ENCODE results near the gene PHACTR1.
"Not testable (repeated sequence)": the region's sequence is repeated elsewhere in the genome, so short reads cannot be mapped to it uniquely, and the experiment has no call there.

PHACTR1 gene

DNA sequence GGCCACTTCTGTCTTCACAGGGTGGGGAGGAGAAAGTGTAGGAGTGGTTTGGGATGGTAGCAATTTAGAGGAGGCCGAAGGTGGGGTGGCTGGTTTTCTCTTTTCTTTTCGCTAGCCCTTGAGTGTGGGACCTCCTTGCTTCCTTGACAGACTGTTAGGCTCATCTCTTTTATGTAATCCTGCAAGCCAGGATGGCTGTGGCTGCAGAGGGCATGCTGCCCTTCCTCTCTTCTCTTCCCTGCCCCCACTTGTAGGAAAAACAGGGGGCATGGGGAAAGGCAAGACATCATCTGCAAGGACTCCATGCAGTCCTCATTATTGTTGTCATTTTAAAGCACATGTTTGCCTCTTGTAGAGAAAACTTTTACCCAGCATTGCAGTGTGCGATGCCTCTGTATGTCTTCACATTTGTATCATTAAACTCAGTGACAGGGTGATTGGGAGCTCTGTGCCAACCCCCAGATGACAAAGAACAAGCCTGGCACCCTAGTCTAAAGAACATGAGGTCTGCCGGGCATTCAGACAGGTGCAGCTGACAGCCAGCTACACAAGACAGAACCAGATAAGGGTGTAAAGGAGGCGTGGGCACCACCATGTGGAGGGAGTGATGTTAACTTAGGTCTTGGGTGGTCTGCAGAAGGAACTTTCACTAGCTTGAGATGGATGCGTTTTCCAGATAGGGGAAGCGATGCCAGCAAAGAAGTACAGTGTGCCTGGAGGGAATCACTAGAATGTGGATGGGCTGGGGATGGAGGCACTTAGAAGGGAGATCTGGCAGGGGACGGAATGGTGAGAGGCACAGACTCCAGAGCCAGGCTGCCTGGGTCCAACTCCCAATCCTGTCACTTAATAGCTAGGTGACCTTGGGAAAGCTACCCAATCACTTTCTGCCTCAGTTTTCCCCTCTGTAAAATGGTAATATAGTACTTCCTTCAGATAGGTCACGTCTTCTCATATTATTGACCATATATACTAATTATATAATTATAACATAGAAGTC is 404.2 kb downstream of the PHACTR1 start:
- no peak for DNase-seq

DNA sequence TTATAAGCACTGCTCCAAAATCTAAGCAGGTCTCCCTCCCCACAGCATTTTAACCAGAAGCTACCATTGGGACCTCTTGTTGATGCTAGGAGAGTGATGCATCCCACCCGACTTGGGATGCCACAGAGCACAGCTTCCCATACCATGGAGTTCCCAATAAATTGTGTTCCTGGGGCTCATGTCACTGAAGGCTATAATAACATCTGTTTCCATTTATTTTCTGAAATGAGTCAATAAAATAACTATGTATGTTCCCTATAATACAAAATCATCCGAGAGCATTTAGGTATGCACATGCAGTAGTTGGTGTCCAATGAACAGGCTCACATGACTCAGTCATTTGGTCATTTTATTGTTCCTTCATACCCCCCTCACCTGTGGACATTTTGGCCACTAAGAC is 407.6 kb downstream of the PHACTR1 start:
- DNase-seq = no peak

DNA sequence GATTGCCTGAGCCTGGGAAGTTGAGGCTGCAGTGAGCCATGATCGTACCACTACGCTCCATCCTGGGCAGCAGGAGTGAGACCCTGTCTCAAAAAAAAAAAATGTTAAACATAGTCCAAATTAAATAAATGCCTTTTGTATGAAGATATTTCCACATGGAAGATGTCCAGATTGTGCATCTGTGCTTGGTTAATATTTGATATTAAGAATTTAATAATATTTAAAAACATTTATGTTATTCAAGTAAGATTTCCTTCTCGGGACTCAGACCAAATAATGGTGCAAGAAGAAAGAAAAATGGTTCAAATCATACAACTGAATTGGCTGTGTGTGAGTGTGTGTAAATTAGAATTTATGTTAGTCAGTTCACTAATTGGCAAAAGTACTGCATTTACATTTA is 409.3 kb downstream of the PHACTR1 start:
- no peak for DNase-seq

DNA sequence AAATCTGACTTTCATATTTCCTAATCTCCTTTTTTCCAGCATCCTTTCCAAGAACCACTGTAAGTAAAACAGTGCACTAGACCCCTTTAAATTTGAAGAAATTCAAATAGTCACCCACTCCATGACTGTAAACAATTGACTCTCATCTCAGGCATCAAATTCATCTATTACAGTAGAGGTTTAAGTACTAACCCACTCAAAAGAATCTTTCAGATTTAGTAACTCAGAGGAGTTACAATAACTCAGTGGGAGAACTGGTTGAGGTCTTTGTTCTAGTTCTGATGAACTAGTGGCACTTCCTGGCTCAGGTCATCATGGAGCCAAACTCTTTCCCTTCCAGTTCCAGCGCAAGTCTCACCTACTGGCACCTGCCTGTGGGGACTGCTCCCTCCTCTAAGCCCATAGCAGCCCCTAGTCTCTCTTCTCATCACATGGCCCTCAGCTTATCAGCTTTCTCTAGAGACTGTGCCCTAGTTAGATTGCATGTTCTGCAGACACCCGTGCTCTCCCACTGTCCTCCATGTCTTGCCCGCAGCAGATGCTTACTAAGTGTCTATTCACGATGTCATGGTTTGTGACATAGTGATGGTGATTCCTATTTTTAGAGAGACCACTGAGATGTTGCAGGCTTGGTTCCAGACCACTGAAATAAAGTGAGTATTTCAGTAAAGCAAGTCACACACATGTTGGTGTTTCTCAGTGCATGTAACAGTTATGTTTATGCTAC is 415.5 kb downstream of the PHACTR1 start:
- no peak for DNase-seq

DNA sequence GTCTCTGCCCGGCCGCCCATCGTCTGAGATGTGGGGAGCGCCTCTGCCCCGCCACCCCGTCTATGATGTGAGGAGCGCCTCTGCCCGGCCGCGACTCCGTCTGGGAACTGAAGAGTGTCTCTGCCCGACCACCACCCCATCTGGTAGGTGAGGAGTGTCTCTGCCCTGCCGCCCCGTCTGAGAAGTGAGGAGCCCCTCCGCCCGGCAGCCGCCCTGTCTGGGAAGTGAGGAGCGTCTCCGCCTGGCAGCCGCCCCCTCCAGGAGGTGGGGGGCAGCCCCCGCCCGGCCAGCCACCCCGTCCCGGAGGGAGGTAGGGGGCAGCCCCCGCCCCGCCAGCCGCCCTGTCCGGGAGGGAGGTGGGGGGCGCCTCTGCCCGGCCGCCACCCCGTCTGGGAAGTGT is 417.3 kb downstream of the PHACTR1 start:
- not testable (repeated sequence) for DNase-seq

DNA sequence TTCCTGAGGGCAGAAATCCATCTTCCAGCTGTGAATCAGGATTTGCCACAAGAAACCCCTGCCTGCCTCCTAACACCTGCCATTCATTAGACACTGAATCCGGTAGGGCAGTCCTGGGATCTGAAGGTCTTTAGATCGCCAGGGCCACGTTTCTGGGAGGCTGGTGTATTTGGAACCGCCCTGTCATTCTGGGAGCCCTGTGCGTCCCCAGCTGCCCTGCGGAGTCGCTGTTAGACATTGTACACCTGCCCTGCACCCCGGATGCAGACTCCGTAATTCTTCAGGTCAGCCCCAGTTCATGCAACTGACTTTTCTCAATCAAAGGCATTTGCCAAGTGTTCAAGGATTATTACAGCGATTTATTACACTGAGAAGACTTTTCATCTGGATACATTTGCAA is 418.6 kb downstream of the PHACTR1 start:
- no peak for DNase-seq

DNA sequence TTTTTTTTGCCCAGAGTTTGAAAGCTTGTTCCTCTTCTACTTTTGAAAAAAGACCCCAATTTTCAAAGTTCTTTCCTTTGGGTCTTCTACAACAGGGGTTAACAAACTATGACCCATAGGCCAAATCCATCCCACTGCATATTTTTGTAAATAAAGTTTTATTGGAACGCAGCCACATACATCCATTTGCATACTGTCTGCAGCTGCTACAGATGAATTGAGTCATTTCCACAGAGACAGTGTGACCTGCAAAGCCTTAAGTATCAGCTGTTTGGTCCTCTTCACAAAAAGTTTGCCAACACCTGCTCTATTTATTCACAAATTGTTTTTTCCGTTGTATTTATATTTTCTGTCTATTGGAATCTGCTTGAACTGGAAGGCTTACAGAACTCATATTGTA is 422.6 kb downstream of the PHACTR1 start:
- no peak for DNase-seq

DNA sequence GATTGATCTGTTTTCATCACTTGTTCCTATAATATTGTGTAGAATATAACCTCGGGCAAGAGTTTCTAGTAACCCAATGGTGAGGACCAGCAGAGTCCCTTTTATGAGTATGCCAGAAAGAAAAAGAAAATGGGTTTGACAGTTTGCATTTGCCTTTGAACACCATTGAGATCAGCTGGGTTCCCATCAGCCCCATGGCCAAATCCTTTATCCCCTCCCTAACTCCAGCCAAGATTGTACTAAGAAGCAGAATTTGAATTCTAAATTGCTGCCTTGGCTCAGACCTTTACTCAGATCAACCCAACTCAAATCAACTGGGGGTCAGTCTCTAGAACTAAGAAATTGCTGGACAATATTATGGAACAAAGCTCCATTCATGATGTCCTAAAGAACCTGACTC is 424.4 kb downstream of the PHACTR1 start:
- DNase-seq = no peak

DNA sequence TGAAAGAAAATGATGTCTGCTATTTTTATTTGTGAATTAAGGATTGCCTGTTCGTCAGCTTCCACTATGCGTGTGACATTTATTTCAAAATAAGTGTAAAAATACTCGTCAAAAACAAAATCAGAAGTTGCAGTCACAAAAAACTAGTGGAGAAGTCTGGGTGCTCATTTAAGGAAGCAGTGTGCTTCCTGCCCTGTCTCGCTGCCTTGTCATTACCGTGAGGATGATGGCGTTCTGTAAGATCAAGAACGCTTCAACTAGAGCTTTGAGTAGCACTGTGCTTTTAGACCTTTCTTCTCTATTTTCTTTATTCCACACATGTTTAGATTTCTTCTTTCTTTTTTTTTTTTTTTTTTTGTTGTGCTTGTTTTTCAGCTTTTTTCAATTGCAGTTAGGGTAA is 424.8 kb downstream of the PHACTR1 start:
- no peak for DNase-seq

DNA sequence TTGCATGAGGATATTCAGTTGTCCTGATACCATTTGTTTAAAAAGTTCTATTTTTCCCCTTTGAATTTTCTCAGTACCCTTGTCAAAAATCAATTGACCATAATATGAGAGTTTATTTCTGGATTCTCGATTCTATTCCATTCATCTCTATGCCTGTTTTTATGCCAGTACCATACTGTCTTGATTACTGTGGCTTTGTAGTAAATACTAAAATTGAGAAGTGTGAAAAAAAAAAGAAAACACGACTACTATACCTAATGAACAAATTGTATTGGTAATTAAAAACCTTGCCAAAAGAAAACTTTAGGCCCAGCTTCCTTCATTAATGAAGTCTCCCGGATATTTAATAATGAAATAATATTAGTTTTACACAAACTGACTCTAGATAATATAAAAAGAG is 426.0 kb downstream of the PHACTR1 start:
- DNase-seq = no peak

DNA sequence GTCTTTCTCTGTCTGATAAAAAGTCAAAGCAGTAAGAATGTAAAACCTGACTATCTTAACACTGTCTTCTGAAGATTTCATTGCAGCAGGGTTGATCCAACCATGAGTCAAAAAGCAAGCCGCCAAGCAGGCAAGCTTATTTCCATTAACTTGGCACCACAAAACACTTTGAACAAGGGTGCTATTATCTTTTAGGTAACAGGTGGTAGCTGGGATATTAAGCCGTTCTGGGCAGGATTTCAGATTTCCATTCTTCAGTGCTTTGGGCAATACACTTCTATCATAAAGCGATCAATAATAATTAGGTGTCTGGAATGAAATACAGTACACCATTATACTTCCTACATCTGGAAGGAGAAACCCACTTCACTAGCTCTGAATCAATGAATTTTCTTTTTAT is 429.9 kb downstream of the PHACTR1 start:
- no peak for DNase-seq

DNA sequence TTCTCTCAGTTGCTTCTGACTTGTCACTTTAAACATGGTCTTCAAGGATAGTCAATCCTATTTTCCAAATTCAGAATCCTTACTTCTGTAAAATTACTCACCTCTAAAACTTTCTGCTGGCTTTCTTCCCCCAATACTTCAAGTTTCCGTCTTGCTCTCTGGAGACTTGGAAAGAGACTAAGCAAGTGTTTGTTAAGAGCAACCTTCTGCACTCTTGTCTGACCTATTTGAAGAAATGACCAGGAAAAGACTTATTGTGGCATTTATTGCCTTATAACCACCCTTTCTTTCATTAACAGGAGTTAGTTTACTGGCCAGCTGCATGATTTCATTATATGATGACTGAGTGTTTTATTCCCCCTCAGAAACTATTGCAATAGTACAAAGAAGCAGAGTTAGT is 430.8 kb downstream of the PHACTR1 start:
- no peak for DNase-seq

DNA sequence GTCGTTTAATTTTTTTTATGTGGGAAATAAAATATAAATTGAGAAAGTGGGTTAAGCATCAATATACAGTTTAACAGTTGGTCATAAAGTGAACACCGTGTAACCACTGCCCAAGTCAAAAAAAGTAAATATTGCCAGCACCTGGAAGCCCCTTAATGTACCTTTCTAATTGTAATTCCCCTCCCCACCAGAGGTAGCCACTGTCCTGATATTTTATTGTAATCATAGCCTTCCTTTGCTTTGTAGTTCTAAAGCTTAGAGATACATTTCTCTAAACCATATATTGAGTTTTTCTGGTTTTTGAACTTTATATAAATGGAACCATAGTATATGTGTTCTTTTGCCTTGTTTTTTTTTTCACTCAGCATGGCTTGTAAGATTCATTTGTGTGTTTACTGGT is 431.2 kb downstream of the PHACTR1 start:
- no peak for DNase-seq

DNA sequence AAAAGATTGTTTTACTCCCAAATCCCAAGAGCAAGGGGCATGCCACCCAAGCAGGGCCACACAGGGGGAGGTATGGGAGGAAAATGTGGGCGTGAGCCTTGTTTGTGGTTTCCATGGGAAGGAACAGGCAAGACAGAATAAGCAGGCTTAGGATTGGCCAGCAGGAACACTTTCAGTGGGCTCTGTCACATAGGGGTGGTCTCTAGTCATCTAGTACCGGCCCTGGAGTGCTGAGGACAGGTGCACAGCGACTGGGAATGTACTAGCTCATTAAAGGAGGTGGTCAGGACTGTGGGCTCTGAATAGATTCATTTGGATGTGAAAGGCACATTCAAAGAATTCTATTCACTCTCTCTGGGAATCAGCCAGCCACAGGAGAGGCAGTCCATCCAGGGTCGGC is 436.2 kb downstream of the PHACTR1 start:
- no peak for DNase-seq

DNA sequence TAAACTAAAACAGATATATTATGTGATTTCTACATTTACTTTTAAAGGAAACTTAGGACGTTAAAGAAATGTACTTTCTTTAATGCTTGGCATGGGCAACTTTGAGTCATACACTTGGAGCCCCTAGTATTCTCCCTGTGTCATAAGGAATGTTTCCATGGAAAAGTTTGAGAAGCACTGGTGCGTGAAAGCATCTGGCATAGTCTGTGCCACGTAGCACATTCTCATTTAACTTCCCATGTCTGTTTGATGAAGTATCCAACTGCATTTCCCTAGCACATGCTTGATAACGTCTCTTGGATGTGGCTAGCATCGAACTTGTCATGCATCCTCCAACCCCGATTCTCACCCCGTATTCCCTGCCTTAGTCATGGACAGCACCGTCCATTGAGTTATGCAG is 439.8 kb downstream of the PHACTR1 start:
- DNase-seq = no peak

DNA sequence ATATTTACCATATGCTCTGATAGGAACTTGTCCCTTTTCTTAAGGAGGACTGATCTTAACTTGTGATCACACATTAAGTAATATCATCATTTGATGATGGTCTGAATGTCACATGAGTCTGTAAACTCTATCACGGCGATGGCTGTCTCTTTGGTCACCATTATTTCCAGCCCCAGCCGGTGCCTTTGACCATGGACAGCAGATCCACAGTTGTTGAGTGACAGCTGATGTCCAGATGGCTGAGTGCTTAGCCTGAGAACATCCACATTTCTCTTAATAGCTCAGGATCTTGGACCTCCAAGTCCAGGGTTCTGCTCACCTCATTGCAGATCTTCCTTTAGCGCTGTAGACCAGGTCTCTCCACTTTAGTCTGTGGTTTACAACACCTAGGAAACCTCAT is 440.7 kb downstream of the PHACTR1 start:
- DNase-seq = no peak

DNA sequence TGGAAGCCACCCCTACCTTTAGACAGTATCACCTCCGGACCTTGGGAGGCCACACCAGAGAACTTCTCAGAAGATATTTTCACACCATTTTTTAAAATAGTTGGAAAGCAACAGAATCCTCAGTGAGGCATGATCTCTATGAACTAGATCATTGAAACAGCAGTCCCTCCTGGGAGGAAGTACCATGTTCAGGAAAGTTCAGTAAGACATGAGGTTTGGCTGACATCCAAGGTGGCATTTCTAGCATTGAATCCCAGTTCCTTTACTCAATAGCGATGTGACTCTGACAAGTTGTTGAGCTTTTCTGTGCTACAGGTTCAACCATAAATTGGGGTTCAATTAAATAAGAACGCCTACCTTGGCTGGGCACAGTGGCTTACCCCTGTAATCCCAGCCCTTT is 442.7 kb downstream of the PHACTR1 start:
- no peak for DNase-seq

DNA sequence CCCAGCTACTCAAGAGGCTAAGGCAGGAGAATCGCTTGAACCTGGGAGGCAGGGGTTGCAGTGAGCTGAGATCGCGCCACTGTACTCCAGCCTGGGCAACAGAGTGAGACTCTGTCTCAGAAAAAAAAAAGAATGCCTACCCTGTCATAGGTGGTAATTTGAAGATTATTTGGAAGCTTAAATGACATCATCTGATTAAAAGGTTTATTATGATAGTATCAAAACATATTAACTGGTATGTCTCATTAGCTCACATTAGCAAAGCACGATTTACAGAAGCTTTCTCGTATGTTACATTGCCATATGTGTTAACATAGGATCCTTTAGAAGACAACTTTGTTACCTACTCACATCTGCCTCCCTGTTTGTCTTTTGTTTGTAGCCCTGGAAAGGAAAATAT is 443.3 kb downstream of the PHACTR1 start:
- not testable (repeated sequence) for DNase-seq

DNA sequence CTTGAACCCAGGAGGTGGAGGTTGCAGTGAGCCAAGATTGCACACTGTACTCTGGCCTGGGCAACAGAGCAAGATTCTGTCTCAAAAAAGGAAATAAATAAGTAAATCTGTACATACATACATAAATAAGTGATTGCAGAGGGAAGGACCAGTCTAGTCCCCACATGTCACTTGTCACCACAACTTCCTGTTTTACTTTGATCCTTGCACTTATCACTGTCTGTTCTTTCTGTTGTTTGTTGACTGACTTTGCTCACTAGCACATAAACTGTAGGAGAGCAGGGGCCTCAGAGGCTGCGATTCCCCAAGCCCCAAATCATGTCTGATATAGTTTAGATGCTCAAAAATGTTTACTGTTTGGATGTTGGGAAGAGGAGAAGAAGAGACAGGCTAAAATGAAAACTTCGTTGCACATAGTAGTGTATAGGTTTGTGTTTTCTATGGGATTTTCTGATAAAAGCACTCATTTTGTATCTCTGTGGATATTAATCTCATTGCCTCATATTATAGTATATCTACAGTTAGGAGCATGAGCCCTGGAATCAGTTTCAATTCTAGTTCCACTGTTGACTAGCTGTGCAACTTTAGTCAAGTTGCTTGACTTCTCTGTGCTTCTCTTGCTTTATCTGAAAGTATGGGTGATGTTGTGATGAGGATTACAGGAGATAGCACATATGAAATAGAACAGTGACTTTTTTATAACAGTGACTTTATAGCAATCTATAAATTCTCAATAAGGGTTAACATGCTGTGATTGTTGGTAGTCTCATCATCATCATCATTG is 446.8 kb downstream of the PHACTR1 start:
- DNase-seq = no peak

DNA sequence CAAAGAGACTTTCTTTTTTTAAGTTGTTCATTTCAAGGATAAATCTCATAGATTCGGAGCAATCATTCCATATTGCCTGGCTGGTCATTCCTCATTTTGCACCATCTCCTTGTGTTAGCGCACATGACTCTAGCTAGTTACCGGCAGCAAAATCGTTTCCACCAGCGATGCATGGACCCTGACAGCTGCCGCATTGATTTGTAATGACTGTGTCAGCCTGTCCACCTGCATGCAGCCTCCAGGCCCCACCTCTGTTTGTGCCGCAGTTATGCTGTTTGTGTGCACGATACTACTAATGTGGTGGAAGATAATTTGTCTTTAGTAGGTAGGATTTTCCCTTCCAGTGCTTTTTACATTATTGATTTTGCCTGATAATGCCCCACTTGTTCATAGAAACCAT is 447.7 kb downstream of the PHACTR1 start:
- DNase-seq = no peak

DNA sequence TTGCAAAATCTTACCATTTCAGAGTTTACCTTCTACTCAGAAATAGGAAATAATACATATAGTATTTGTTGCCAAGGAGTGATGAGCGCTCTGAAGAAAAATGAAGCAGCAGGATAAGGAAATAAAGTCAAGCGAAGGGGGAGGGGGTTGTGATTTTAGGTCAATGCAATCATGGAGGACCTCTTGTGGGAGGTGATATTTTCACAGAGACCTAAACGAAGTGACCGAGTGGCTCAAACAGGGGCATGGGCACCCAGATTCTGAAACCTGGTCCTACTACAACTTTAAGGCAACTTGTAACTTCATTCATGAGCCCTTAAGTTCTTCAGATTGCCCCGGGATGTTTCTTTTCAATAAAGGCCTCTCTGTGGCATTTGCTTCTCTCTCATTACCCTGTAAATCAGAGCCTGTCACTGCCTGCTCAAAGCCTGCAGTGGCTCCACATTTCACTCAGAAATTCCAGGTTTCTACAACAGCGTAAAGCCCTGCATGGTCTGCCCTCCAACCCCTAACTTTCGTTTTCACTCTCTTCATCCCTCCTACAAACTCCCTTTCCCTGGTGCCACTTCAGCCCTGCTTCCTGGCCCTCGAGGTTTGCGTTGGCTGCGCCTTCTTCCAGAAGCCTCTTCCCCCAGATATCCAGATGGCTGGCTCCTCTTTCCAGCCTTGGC is 449.1 kb downstream of the PHACTR1 start:
- DNase-seq = no peak

DNA sequence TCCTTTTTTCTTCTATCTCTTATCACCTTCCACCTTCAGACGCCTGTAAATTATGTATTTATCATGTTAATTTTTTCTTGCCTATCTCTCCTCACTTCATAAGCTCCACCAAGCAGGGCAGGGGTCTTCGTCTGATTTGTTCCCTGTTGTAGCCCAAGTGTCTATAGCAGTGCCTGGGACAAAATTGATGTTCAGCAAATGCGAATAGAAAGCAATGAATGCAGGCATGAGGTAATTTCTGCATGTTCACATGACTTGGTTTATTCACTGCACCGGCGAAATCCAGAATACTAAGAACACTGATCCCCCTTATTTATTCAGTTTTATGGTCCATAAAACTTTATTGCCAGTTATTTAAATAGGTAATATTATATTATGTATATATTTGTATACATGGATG is 449.7 kb downstream of the PHACTR1 start:
- no peak for DNase-seq

DNA sequence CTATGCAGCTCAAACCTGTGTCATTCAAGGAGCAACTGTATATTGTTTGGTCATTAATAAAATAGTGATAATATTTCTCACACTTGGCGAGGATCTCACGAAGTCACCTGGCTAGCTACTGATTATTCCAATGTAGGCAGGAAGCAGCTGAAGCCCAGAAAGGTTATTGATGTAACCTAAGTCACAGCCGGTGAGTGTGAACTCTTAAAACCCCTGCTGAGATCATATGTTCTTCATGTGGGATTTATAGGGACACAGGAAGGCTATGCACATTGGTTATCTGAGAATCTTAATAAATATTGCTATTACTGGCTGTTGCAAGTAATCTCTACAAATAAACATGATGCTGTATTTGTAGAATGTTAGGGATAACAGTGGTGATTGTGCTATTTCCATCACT is 450.3 kb downstream of the PHACTR1 start:
- DNase-seq = no peak

Data from activated T-cell treated with anti-CD3 and anti-CD28 coated beads, Interleukin-2, amount 50 U/mL, for 1 hour (primary cell).